Hindlimb muscle (tissue), 1 donor: ENCODE results near the gene SETBP1. TPM values are rescaled to one million over a fixed set of nuclear protein-coding genes. Genes with fewer than 3 reads are reported as not detected.

Source experiments
- DNase-seq: peaks from one replicate; pipeline ENCODE4 v3.0.0-alpha.2; 2013
- polyA plus RNA-seq: library from polyadenylated mRNA; unstranded; fragments of 120-200 nt; gene quantifications from one replicate; pipeline ENCODE4 v1.2.1, GENCODE V29; 2013; ENCODE audit not compliant: insufficient read length

Gene SETBP1
- polyA plus RNA-seq: 19.5 TPM

- peak; percentile 75 for DNase-seq
Measured at GRCh38 chr18:44680273-44681075, at the start of gene SETBP1. Gene SETBP1, plus strand, starts transcription at chr18:44680888. Its CDS starts 20,459 bp downstream, at chr18:44701347.

DNA sequence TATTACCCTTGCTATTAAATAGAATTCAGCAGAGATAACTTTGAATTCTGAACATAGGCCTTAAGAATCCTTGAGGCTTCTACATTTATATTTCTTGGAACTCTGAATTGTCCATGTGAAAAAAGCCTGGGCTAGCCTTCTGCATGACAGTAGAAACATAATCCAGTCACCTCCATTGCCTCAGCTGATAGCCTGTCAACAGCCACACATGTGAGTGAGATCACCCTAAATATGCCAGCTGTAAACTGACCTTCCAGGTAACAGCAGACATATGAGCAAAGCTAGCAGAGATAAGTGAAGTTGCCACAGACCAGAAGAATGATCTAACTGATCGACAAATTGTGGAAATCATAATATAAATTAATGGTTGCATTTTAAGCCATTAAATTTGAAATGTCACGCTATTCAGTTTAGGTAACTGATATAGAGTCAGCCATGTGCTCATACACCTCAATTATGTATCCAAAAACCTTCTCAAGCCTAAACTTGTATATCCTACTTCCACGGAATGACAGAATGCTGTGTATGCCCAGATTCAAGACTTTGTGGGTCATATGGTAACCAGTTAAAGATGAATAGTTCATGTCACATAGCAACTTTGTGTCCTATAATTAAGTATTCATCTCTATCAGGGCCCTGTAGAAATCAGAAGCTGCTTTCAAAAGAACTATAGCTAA, 48.1 kb upstream of the SETBP1 start:
- DNase-seq: no peak

- no peak for DNase-seq
Measured at GRCh38 chr18:44635546-44635945, 45.1 kb upstream of the SETBP1 start.

- DNase-seq: no peak
Measured at GRCh38 chr18:44636241-44636640, 44.4 kb upstream of the SETBP1 start.

DNA sequence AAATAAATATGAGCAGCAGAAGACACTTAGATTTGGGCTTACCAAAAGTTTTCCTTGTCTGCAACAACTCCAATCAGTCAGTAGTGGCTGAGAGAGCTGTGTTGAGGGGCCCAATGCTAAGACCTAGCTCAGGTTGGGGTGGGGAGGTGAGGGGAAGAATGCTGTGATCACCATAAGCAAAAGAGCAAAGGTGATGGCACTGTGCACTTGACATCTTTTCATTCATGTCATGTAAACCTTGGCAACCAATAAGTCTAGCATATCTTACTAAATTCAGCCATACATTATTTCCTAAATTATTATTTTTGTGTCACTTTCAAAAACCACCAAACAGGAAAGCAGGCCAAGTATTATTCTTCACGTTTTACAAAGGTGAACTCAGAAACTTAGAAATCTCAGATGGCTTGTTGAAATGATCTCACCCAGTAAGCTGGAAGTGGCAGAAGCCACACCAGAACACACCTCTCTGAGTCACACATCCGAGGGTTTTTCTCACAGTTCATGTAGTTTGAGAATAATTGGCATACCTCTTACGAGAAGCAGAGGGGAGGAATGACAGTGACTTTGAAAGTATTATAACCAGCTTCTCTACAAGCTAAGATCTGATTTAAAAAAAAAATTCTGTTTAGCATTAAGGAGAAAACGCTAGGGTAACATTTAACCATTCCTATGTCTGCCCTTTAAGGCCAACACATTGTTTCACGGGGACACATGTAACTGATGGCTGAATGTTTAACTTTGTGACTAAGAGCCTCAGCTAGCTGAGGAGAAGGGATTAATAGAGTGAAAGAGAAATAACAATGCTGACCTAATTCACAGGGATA, 43.3 kb upstream of the SETBP1 start:
- DNase-seq: no peak

DNA sequence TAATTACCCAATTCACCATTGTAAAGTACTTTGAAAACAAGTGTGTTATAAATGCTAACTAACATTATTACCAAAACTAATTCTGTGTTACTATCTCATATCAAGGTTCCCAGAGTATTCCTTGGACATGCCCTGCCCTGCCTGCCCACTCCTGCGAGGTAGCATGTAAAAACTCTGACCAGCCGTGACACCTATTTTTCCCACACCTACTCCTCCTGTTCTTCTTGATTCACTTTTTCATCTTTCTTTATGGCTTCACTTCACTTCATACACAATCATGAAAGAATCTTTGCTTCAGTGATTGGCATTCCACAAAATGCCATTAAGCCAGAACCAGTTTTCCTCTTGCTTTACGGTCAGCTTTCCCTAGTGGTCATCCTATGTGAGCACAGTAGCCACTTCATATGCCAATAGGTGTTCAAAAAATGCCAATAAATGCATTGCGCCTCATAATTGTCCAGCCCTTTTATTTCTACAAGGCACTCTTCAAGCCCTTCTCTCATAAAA, 42.6 kb upstream of the SETBP1 start:
- DNase-seq: no peak

- no peak for DNase-seq
Measured at GRCh38 chr18:44638811-44639210, 41.9 kb upstream of the SETBP1 start.

DNA sequence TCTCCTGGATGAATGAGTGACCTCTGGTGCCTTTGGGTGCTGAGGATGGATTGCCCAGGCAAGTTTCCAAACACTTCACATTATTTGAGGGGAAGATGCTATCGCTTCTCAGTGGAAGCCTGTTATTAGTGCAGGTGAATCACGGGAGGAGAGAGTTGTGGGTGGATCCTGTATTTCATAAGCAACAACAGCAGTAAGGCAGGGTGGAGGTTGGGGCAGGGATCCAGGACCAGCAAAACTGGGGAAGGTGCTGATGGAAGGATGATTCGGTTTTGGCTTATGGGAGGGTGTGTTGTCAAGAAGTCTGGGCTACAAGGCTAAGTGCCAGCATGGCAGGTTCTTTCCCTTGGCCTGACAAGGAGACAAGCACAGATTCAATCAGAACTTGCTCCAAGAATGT, 37.7 kb upstream of the SETBP1 start:
- no peak for DNase-seq

DNA sequence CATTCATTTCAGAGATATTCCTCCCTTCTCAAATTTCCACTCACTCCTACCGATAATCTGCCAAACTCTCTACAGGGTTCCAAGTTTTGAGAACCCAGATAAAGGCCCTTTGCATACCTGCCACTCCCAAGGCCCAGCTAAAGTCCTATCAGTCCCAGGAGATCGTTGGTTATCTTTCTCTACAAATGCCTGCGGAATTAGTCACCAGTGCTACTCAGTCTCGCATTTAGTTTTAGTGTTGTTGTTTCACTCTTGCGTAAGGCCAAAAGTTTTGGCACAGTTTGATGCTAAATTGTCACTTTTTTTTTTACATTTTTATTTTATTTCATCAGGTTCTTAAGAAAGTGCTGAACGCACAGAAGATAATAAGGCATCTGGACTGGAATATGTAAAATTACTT, 29.2 kb upstream of the SETBP1 start:
- no peak for DNase-seq

GRCh38 chr18:44651918-44652572, 28.6 kb upstream of the SETBP1 start:
- DNase-seq: no peak

DNA sequence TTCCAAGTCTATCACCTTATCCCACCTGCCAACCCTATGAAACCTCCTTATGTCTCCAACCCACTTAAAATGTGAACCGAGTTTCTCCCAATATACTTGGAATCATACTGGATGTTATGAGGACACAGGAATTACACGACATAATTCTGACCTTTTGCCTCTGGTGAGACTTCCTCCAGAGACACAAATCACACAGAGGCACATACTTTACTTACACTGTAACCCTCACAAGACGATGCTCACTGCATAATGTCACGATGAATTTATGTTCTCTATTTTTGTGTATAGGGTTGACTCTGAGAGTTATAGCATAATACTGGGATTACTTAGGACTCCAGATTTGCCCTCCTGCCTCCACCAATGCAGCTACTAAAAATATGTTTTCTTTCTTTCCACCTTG, 28.0 kb upstream of the SETBP1 start:
- DNase-seq: no peak

GRCh38 chr18:44654573-44654972, 26.1 kb upstream of the SETBP1 start:
- no peak for DNase-seq

- no peak for DNase-seq
Measured at GRCh38 chr18:44655435-44655834, 25.3 kb upstream of the SETBP1 start.

DNA sequence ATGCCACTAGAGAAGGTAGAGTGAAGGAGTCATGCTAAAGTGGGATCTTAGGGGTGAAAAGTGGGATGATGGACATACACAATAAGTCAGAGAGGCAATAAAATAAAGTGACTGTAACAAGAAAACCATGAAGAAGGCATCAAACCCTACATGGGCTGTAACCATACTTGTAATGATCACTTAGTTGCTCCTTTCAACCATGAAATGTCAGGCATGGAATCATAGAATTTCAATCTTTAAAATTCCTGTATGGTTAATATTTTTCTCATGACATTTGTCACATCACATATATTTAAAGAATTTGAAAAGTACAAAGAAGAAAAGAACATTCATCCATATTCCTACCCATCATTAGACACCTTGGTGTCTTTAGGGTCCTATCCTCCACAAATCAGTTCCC, 20.9 kb upstream of the SETBP1 start:
- DNase-seq: no peak

- no peak for DNase-seq
Measured at GRCh38 chr18:44668270-44668975, 12.3 kb upstream of the SETBP1 start.

GRCh38 chr18:44671914-44672313, 8.8 kb upstream of the SETBP1 start:
- no peak for DNase-seq

GRCh38 chr18:44672506-44672905, 8.2 kb upstream of the SETBP1 start:
- no peak for DNase-seq

DNA sequence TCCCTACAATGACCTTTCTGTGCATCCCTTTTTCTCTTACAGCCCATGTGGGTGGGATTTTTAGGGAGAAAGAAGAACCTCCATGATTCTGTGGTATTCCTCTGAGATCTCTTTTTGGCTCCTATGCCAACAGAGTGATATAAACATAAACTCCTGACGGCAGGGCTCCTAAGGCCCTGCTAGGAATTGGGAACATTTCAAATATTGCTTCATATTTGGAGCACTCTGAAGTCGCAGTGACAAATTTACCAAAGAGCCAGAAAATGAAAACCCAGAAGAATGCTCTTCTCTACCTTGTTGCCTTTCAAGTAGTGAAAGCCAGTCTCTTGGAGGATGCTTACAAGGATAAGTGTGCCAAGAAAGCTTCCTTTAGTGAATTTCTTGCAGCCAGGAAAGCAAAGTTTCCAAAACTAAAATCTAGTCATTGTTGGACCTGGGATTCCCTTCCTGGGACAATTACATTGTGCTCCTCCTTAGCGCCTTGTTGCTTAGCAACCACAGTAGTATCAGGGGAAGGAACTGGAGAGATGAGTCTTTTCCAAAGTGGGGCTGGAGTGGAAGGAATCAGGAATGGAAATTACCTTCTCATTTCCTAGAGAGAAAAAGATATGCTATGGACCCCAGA, 7.3 kb upstream of the SETBP1 start:
- peak; percentile 66 for DNase-seq

DNA sequence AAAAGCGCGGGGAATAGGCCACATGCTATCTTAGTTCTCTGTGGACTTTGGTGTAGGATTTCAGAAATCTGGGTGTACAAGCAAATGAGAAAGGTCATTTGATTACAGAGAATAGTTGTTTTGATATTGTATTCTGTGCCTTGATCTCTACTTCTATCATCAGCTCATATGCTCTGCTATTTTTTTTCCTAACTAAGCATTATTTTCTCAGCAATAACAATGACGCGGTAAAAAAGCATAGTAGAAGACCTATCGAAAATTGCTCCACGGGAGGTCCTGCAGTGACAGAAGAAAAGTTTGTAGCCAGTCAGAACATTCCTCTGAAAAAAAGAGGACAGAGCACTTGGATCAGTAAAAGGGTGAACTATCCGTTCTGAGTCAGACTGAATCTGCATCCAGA, 2.8 kb upstream of the SETBP1 start:
- no peak for DNase-seq

GRCh38 chr18:44678725-44679055, 2.0 kb upstream of the SETBP1 start:
- no peak for DNase-seq
